Measurements from ENCODE around the gene MLLT3. TPM values are rescaled to one million over a fixed set of nuclear protein-coding genes. Genes with fewer than 3 reads are reported as not detected.

The MLLT3 gene
- total and polyA plus RNA-seq, 2 of the 13 experiments (the other 11 are each of a cell fraction or from before 2014, with no cell fraction given) = 12.3 to 12.6 TPM

DNA sequence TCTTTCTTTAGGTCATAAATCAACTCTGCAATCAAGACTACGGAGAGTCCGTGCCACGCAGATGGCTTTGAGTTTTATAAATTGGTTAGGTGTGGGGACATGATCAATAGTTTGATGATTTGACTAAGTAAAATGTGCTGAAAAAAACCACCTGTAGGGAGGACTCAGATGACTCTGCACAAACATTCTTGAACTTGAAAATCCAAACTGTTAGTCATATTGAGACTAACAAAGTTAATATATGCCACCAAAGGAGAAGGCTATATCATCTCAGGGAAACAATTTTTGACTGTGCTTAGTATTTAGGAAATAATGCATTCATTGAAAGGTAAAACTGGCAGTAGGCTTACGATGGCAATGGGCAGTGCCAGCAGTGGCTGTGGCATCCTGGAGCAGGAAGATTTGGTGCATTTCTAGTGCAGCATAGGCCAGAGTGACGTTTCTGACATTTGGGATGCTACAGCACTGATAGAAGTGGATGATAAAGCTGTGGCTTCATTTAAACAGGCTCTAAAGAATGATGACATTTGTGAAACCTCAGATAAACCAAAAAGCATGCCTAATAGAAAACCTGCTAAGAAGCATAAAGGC lies 291.1 kb downstream of the MLLT3 start:
- no TSS peak for BruUV-seq (replicated peaks)
- no peak overlapping the region for H3K4me2 ChIP-seq (ENCODE audit: low read depth, low read length)
- CTCF ChIA-PET (ENCODE audit: low intra/inter-chr PET ratio, low total read pairs) = no interaction called here
- 2% methylated on average over 5 of the region's 5 CpGs for WGBS (ENCODE audit: low lambda C conversion rate)
- no peak for FAIRE-seq
- H3K9ac ChIP-seq (ENCODE audit: insufficient read depth, low read depth, low read length) = no peak overlapping the region
- no peak for ATAC-seq
- no peaks in the 10 kb centered on the region for H3K4me1 ChIP-seq (ENCODE audit: insufficient read depth, low read length)
- no peak for DNase-seq (ENCODE audit: low spot score)
- TF ChIP-seq CBX2 (IDR thresholded peaks at IDR 0.05; ENCODE audit: low read depth, low read length) (no peak), CBX2 (CRISPR knock-in tag; IDR thresholded peaks at IDR 0.05; ENCODE audit: low read depth) (no peak), ZNF33A (CRISPR knock-in tag; IDR thresholded peaks at IDR 0.05; ENCODE audit: borderline replicate concordance) (no peak), CCAR2 (optimal IDR thresholded peaks at IDR 0.05; ENCODE audit: low read depth, low read length) (no peak), ZFX (CRISPR knock-in tag; IDR thresholded peaks at IDR 0.05; ENCODE audit: low read depth) (no peak), ZMAT3 (CRISPR knock-in tag; conservative IDR thresholded peaks at IDR 0.05) (no peak)
- TF ChIP-seq, protein P1, sequence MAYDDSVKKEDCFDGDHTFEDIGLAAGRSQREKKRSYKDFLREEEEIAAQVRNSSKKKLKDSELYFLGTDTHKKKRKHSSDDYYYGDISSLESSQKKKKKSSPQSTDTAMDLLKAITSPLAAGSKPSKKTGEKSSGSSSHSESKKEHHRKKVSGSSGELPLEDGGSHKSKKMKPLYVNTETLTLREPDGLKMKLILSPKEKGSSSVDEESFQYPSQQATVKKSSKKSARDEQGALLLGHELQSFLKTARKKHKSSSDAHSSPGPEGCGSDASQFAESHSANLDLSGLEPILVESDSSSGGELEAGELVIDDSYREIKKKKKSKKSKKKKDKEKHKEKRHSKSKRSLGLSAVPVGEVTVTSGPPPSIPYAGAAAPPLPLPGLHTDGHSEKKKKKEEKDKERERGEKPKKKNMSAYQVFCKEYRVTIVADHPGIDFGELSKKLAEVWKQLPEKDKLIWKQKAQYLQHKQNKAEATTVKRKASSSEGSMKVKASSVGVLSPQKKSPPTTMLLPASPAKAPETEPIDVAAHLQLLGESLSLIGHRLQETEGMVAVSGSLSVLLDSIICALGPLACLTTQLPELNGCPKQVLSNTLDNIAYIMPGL (CRISPR knock-in tag; IDR thresholded peaks at IDR 0.05; ENCODE audit: borderline replicate concordance in 1 of 2, low read depth in 1 of 2) = no peak
- TF ChIP-seq, protein P2, sequence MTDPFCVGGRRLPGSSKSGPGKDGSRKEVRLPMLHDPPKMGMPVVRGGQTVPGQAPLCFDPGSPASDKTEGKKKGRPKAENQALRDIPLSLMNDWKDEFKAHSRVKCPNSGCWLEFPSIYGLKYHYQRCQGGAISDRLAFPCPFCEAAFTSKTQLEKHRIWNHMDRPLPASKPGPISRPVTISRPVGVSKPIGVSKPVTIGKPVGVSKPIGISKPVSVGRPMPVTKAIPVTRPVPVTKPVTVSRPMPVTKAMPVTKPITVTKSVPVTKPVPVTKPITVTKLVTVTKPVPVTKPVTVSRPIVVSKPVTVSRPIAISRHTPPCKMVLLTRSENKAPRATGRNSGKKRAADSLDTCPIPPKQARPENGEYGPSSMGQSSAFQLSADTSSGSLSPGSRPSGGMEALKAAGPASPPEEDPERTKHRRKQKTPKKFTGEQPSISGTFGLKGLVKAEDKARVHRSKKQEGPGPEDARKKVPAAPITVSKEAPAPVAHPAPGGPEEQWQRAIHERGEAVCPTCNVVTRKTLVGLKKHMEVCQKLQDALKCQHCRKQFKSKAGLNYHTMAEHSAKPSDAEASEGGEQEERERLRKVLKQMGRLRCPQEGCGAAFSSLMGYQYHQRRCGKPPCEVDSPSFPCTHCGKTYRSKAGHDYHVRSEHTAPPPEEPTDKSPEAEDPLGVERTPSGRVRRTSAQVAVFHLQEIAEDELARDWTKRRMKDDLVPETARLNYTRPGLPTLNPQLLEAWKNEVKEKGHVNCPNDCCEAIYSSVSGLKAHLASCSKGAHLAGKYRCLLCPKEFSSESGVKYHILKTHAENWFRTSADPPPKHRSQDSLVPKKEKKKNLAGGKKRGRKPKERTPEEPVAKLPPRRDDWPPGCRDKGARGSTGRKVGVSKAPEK (CRISPR knock-in tag; IDR thresholded peaks at IDR 0.05; ENCODE audit: borderline replicate concordance) = no peak
- H3K9me3 ChIP-seq (ENCODE audit: low read length) = no peaks in the 10 kb centered on the region
- H3K36me3 ChIP-seq (replicated peaks in 1 of 2; ENCODE audit: control insufficient read depth in 1 of 2, insufficient read depth in 2 of 2, low read length in 2 of 2) = no peaks in the 10 kb centered on the region
- H3K4me3 ChIP-seq (replicated peaks in 1 of 3; ENCODE audit: insufficient read depth in 1 of 3, low read depth in 2 of 3, low read length in 3 of 3) = no peak overlapping the region
- intact Hi-C loops (cut with micrococcal nuclease; ENCODE audit: unreplicated experiment) = no loop called here
- H3K27me3 ChIP-seq (ENCODE audit: control insufficient read depth in 1 of 2, insufficient read depth in 2 of 2, low read length in 2 of 2) = 0 out of 5 replicates have a peak, but pooled peaks cover 0 to under 1% of the 10 kb centered on the region in 2 experiments
- in situ Hi-C loops (cut with HindIII; ENCODE audit: extremely low pct_ligation_motif_present, low pct_unique_long_range_greater_than_20kb) = no loop called here
- no peak overlapping the region for H3K27ac ChIP-seq (ENCODE audit: extremely low read length, insufficient read depth, low read length)
- no peak overlapping the region for H2AFZ ChIP-seq (ENCODE audit: low read length)
- H4K20me1 ChIP-seq (ENCODE audit: insufficient read depth, low read length) = no peaks in the 10 kb centered on the region
- H3K79me2 ChIP-seq (ENCODE audit: insufficient read depth, low read length) = no peaks in the 10 kb centered on the region
- POLR2A ChIA-PET = no interaction called here

Data from HepG2 (cell line).